ENCODE results near the gene TNPO1.
A peak's percentile ranks its signal among the peaks of the same experiment; 100 is the strongest.

The TNPO1 gene

GRCh38 chr5:72817671-72818266 lies 1.3 kb downstream of the TNPO1 start:
- Histone ChIP-seq H3K36me3 (ENCODE audit: control insufficient read depth in 2 of 2, insufficient read depth in 2 of 2, low read length in 2 of 2) (no peaks in the 10 kb centered on the region), H3K9me3 (ENCODE audit: control insufficient read depth in 2 of 2, low read length in 2 of 2) (no peaks in the 10 kb centered on the region), H3K9ac (ENCODE audit: low read length in 2 of 2) (peak overlapping the region; percentile 88 to 95), H3K27ac (ENCODE audit: low read length) (peak overlapping the region; percentile 89), H3K4me3 (ENCODE audit: low read length in 2 of 2) (peak overlapping the region; percentile 68 to 83), H3K27me3 (ENCODE audit: control insufficient read depth in 1 of 2, insufficient read depth in 2 of 2, low read length in 2 of 2) (no peaks in the 10 kb centered on the region), H3K4me1 (ENCODE audit: control insufficient read depth, insufficient read depth, low read length) (peaks cover 9% of the 10 kb centered on the region)

- H3K27me3 ChIP-seq (ENCODE audit: control insufficient read depth in 1 of 2, insufficient read depth in 2 of 2, low read length in 2 of 2) = no peaks in the 10 kb centered on the region
- no peak overlapping the region for H3K9ac ChIP-seq (ENCODE audit: low read length in 2 of 2)
- H3K4me3 ChIP-seq (ENCODE audit: low read length in 2 of 2) = peak overlapping the region; percentile 16 to 36
- no peaks in the 10 kb centered on the region for H3K9me3 ChIP-seq (ENCODE audit: control insufficient read depth in 2 of 2, low read length in 2 of 2)
- peaks cover 9% of the 10 kb centered on the region for H3K4me1 ChIP-seq (ENCODE audit: control insufficient read depth, insufficient read depth, low read length)
- H3K36me3 ChIP-seq (ENCODE audit: control insufficient read depth in 2 of 2, insufficient read depth in 2 of 2, low read length in 2 of 2) = no peaks in the 10 kb centered on the region
- H3K27ac ChIP-seq (ENCODE audit: low read length) = no peak overlapping the region
These were observed 2.5 kb downstream of the TNPO1 start for GRCh38 chr5:72818866-72819534.

- Histone ChIP-seq H3K4me3 (ENCODE audit: low read length in 2 of 2) (no peak overlapping the region), H3K9me3 (ENCODE audit: control insufficient read depth in 2 of 2, low read length in 2 of 2) (no peaks in the 10 kb centered on the region), H3K4me1 (ENCODE audit: control insufficient read depth, insufficient read depth, low read length) (peaks cover 9% of the 10 kb centered on the region), H3K27ac (ENCODE audit: low read length) (no peak overlapping the region), H3K9ac (ENCODE audit: low read length in 2 of 2) (no peak overlapping the region), H3K27me3 (ENCODE audit: control insufficient read depth in 1 of 2, insufficient read depth in 2 of 2, low read length in 2 of 2) (no peaks in the 10 kb centered on the region), H3K36me3 (ENCODE audit: control insufficient read depth in 2 of 2, insufficient read depth in 2 of 2, low read length in 2 of 2) (peaks cover 3 to 4% of the 10 kb centered on the region in 2 donors)
These were observed 5.3 kb downstream of the TNPO1 start for GRCh38 chr5:72821776-72822175.

- H3K27ac ChIP-seq (ENCODE audit: low read length) = no peak overlapping the region
- peaks cover 9% of the 10 kb centered on the region for H3K4me1 ChIP-seq (ENCODE audit: control insufficient read depth, insufficient read depth, low read length)
- no peaks in the 10 kb centered on the region for H3K9me3 ChIP-seq (ENCODE audit: control insufficient read depth in 2 of 2, low read length in 2 of 2)
- H3K36me3 ChIP-seq (ENCODE audit: control insufficient read depth in 2 of 2, insufficient read depth in 2 of 2, low read length in 2 of 2) = peaks cover 3 to 4% of the 10 kb centered on the region in 2 donors
- no peak overlapping the region for H3K4me3 ChIP-seq (ENCODE audit: low read length in 2 of 2)
- H3K9ac ChIP-seq (ENCODE audit: low read length in 2 of 2) = no peak overlapping the region
- H3K27me3 ChIP-seq (ENCODE audit: control insufficient read depth in 1 of 2, insufficient read depth in 2 of 2, low read length in 2 of 2) = no peaks in the 10 kb centered on the region
These were observed 6.5 kb downstream of the TNPO1 start for GRCh38 chr5:72822944-72823343.

GRCh38 chr5:72829707-72830106 lies 13.2 kb downstream of the TNPO1 start:
- H3K27ac ChIP-seq (ENCODE audit: low read length) = no peak overlapping the region
- H3K36me3 ChIP-seq (ENCODE audit: control insufficient read depth in 2 of 2, insufficient read depth in 2 of 2, low read length in 2 of 2) = peaks cover 3 to 4% of the 10 kb centered on the region in 2 donors
- H3K4me3 ChIP-seq (ENCODE audit: low read length in 2 of 2) = no peak overlapping the region
- no peak overlapping the region for H3K9ac ChIP-seq (ENCODE audit: low read length in 2 of 2)
- no peaks in the 10 kb centered on the region for H3K27me3 ChIP-seq (ENCODE audit: control insufficient read depth in 1 of 2, insufficient read depth in 2 of 2, low read length in 2 of 2)
- no peaks in the 10 kb centered on the region for H3K4me1 ChIP-seq (ENCODE audit: control insufficient read depth, insufficient read depth, low read length)
- no peaks in the 10 kb centered on the region for H3K9me3 ChIP-seq (ENCODE audit: control insufficient read depth in 2 of 2, low read length in 2 of 2)

GRCh38 chr5:72830362-72830761 lies 13.9 kb downstream of the TNPO1 start:
- no peak overlapping the region for H3K27ac ChIP-seq (ENCODE audit: low read length)
- H3K9ac ChIP-seq (ENCODE audit: low read length in 2 of 2) = no peak overlapping the region
- H3K36me3 ChIP-seq (ENCODE audit: control insufficient read depth in 2 of 2, insufficient read depth in 2 of 2, low read length in 2 of 2) = peaks cover 3 to 4% of the 10 kb centered on the region in 2 donors
- H3K9me3 ChIP-seq (ENCODE audit: control insufficient read depth in 2 of 2, low read length in 2 of 2) = no peaks in the 10 kb centered on the region
- no peak overlapping the region for H3K4me3 ChIP-seq (ENCODE audit: low read length in 2 of 2)
- H3K4me1 ChIP-seq (ENCODE audit: control insufficient read depth, insufficient read depth, low read length) = no peaks in the 10 kb centered on the region
- H3K27me3 ChIP-seq (ENCODE audit: control insufficient read depth in 1 of 2, insufficient read depth in 2 of 2, low read length in 2 of 2) = no peaks in the 10 kb centered on the region

GRCh38 chr5:72831685-72832084 lies 15.2 kb downstream of the TNPO1 start:
- Histone ChIP-seq H3K9ac (ENCODE audit: low read length in 2 of 2) (no peak overlapping the region), H3K36me3 (ENCODE audit: control insufficient read depth in 2 of 2, insufficient read depth in 2 of 2, low read length in 2 of 2) (no peaks in the 10 kb centered on the region), H3K4me1 (ENCODE audit: control insufficient read depth, insufficient read depth, low read length) (no peaks in the 10 kb centered on the region), H3K4me3 (ENCODE audit: low read length in 2 of 2) (no peak overlapping the region), H3K9me3 (ENCODE audit: control insufficient read depth in 2 of 2, low read length in 2 of 2) (no peaks in the 10 kb centered on the region), H3K27ac (ENCODE audit: low read length) (no peak overlapping the region), H3K27me3 (ENCODE audit: control insufficient read depth in 1 of 2, insufficient read depth in 2 of 2, low read length in 2 of 2) (no peaks in the 10 kb centered on the region)

GRCh38 chr5:72834924-72835323 lies 18.5 kb downstream of the TNPO1 start:
- Histone ChIP-seq H3K4me3 (ENCODE audit: low read length in 2 of 2) (no peak overlapping the region), H3K4me1 (ENCODE audit: control insufficient read depth, insufficient read depth, low read length) (no peaks in the 10 kb centered on the region), H3K27me3 (ENCODE audit: control insufficient read depth in 1 of 2, insufficient read depth in 2 of 2, low read length in 2 of 2) (no peaks in the 10 kb centered on the region), H3K9me3 (ENCODE audit: control insufficient read depth in 2 of 2, low read length in 2 of 2) (no peaks in the 10 kb centered on the region), H3K27ac (ENCODE audit: low read length) (no peak overlapping the region), H3K36me3 (ENCODE audit: control insufficient read depth in 2 of 2, insufficient read depth in 2 of 2, low read length in 2 of 2) (no peaks in the 10 kb centered on the region), H3K9ac (ENCODE audit: low read length in 2 of 2) (no peak overlapping the region)

GRCh38 chr5:72835633-72836032 lies 19.2 kb downstream of the TNPO1 start:
- Histone ChIP-seq H3K27ac (ENCODE audit: low read length) (no peak overlapping the region), H3K9me3 (ENCODE audit: control insufficient read depth in 2 of 2, low read length in 2 of 2) (no peaks in the 10 kb centered on the region), H3K4me1 (ENCODE audit: control insufficient read depth, insufficient read depth, low read length) (no peaks in the 10 kb centered on the region), H3K27me3 (ENCODE audit: control insufficient read depth in 1 of 2, insufficient read depth in 2 of 2, low read length in 2 of 2) (no peaks in the 10 kb centered on the region), H3K4me3 (ENCODE audit: low read length in 2 of 2) (no peak overlapping the region), H3K9ac (ENCODE audit: low read length in 2 of 2) (no peak overlapping the region), H3K36me3 (ENCODE audit: control insufficient read depth in 2 of 2, insufficient read depth in 2 of 2, low read length in 2 of 2) (no peaks in the 10 kb centered on the region)

GRCh38 chr5:72836810-72837209 lies 20.3 kb downstream of the TNPO1 start:
- Histone ChIP-seq H3K36me3 (ENCODE audit: control insufficient read depth in 2 of 2, insufficient read depth in 2 of 2, low read length in 2 of 2) (no peaks in the 10 kb centered on the region), H3K27ac (ENCODE audit: low read length) (no peak overlapping the region), H3K4me3 (ENCODE audit: low read length in 2 of 2) (no peak overlapping the region), H3K27me3 (ENCODE audit: control insufficient read depth in 1 of 2, insufficient read depth in 2 of 2, low read length in 2 of 2) (no peaks in the 10 kb centered on the region), H3K4me1 (ENCODE audit: control insufficient read depth, insufficient read depth, low read length) (no peaks in the 10 kb centered on the region), H3K9me3 (ENCODE audit: control insufficient read depth in 2 of 2, low read length in 2 of 2) (no peaks in the 10 kb centered on the region), H3K9ac (ENCODE audit: low read length in 2 of 2) (no peak overlapping the region)

- Histone ChIP-seq H3K9me3 (ENCODE audit: control insufficient read depth in 2 of 2, low read length in 2 of 2) (no peaks in the 10 kb centered on the region), H3K27ac (ENCODE audit: low read length) (no peak overlapping the region), H3K27me3 (ENCODE audit: control insufficient read depth in 1 of 2, insufficient read depth in 2 of 2, low read length in 2 of 2) (no peaks in the 10 kb centered on the region), H3K4me1 (ENCODE audit: control insufficient read depth, insufficient read depth, low read length) (no peaks in the 10 kb centered on the region), H3K4me3 (ENCODE audit: low read length in 2 of 2) (no peak overlapping the region), H3K9ac (ENCODE audit: low read length in 2 of 2) (no peak overlapping the region), H3K36me3 (ENCODE audit: control insufficient read depth in 2 of 2, insufficient read depth in 2 of 2, low read length in 2 of 2) (no peaks in the 10 kb centered on the region)
These were observed 21.1 kb downstream of the TNPO1 start for GRCh38 chr5:72837524-72838096.
